GM12878 (cell line): Measurements from ENCODE around the gene PTPRN2. TPM values are rescaled to one million over a fixed set of nuclear protein-coding genes. Genes with fewer than 3 reads are reported as not detected.

Experiments used
- ATAC-seq: fragments of 200-7000 bp; cut with Tn5 transposase; 3 replicates; pipeline ENCODE4 v1.9.1; 2020; ENCODE audit warnings: mild to moderate bottlenecking, moderate library complexity
- BruUV-seq: library from RNA; stranded (reverse); fragments of 400-500 nt; replicated peaks from 2 replicates; lab custom pipeline; 2021; lab: Mats Ljungman, UMichigan
- CTCF ChIA-PET: fragments of 300-600 bp; sonication (Branson Sonifier 250); formaldehyde crosslinking; extraction: SDS; loops from one replicate; lab custom pipeline; 2021; ENCODE audit warnings: inconsistent platforms; lab: Yijun Ruan, JAX
- POLR2A ChIA-PET: fragments of 350-600 bp; formaldehyde crosslinking; extraction: SDS; loops from one replicate; lab custom pipeline; 2021; ENCODE audit warnings: inconsistent platforms; lab: Charles Lee
- RAD21 ChIA-PET: fragments of 300-600 bp; sonication (Branson Sonifier 250); formaldehyde crosslinking; loops from one replicate; lab custom pipeline; 2023; ENCODE audit warnings: antibody characterized with exemption; ENCODE audit not compliant: unreplicated experiment; lab: Charles Lee
- SMC1A ChIA-PET: fragments of 300-600 bp; sonication (Branson Sonifier 250); formaldehyde crosslinking; loops from one replicate; lab custom pipeline; 2023; ENCODE audit not compliant: unreplicated experiment, uncharacterized antibody; lab: Charles Lee
- DNase-seq: peaks from one replicate; pipeline ENCODE4 v3.0.0-alpha.2; 2011; ENCODE audit warnings: low read depth, low spot score
- FAIRE-seq: peaks from 3 replicates; lab custom pipeline; 2011; peaks lifted over from hg19 to GRCh38; lab: Jason Lieb, UNC
- H2AFZ ChIP-seq: 2 replicates; pipeline ENCODE4 v1.6.0; 2011; ENCODE audit warnings: low read depth, low read length, control low read depth; ENCODE audit not compliant: control insufficient read depth
- H3K27ac ChIP-seq: 2 replicates; pipeline ENCODE4 v1.5.1; 2011; ENCODE audit warnings: control low read depth; ENCODE audit not compliant: control insufficient read depth, insufficient read depth
- H3K27me3 ChIP-seq, 2 experiments: replicated peaks in 1 of 2; 2 replicates each; pipeline versions ENCODE4 v1.6.0 to v1.6.1; 2011; ENCODE audit warnings: low read length in 1 of 2; ENCODE audit not compliant: control insufficient read depth in 2 of 2, insufficient read depth in 2 of 2
- H3K36me3 ChIP-seq, 2 experiments: 2 replicates each; pipeline ENCODE4 v1.5.1; 2011; ENCODE audit warnings: low read length in 1 of 2; ENCODE audit not compliant: control insufficient read depth in 2 of 2, insufficient read depth in 2 of 2
- H3K4me1 ChIP-seq: 2 replicates; pipeline ENCODE4 v1.6.1; 2011; ENCODE audit warnings: mild to moderate bottlenecking, low read length, moderate library complexity, mixed read lengths; ENCODE audit not compliant: control insufficient read depth, insufficient read depth
- H3K4me2 ChIP-seq: 2 replicates; pipeline ENCODE4 v1.6.0; 2011; ENCODE audit warnings: control low read depth; ENCODE audit not compliant: control insufficient read depth, insufficient read depth
- H3K4me3 ChIP-seq: fragments of 200-600 bp; sonication (generic); 2 replicates; pipeline ENCODE4 v1.5.1; 2016
- H3K79me2 ChIP-seq: 2 replicates; pipeline ENCODE4 v1.6.0; 2011; ENCODE audit warnings: low read length; ENCODE audit not compliant: control insufficient read depth, insufficient read depth
- H3K9ac ChIP-seq: 2 replicates; pipeline ENCODE4 v1.8.0; 2011; ENCODE audit warnings: low read length, control low read depth, mixed read lengths; ENCODE audit not compliant: control insufficient read depth, insufficient read depth
- H3K9me3 ChIP-seq: replicated peaks from 3 replicates; pipeline ENCODE4 v1.5.1; 2011; ENCODE audit warnings: mild to moderate bottlenecking, low read length; ENCODE audit not compliant: control insufficient read depth, insufficient read depth
- H4K20me1 ChIP-seq: 2 replicates; pipeline ENCODE4 v1.6.0; 2011; ENCODE audit not compliant: control insufficient read depth, insufficient read depth
- CBFB ChIP-seq: IDR thresholded peaks from 2 replicates; pipeline ENCODE4 v1.6.1; 2016; ENCODE audit warnings: antibody characterized with exemption, low read depth
- CBX5 ChIP-seq: sonication (generic); IDR thresholded peaks from 2 replicates; pipeline ENCODE4 v1.6.1; 2016; ENCODE audit warnings: low read depth, moderate library complexity, mild to moderate bottlenecking, inconsistent platforms
- CEBPB ChIP-seq, 2 experiments: fragments of 150-350 bp in 1 of 2; IDR thresholded peaks; 2 replicates each; pipeline ENCODE4 v1.6.1; 2012 to 2014; ENCODE audit warnings: low read depth in 2 of 2, low read length in 2 of 2, borderline replicate concordance in 1 of 2, inconsistent platforms in 1 of 2
- HDAC2 ChIP-seq: fragments of 200-600 bp; sonication (generic); IDR thresholded peaks from 2 replicates; pipeline ENCODE4 v1.6.1; 2017
- HDGF ChIP-seq: fragments of 450-650 bp; IDR thresholded peaks from 2 replicates; pipeline ENCODE4 v1.6.1; 2016; ENCODE audit warnings: antibody characterized with exemption
- MEF2B ChIP-seq: fragments of 450-650 bp; IDR thresholded peaks from 2 replicates; pipeline ENCODE4 v1.6.1; 2018; ENCODE audit warnings: mild to moderate bottlenecking, moderate library complexity; ENCODE audit not compliant: partially characterized antibody, poor library complexity, severe bottlenecking
- NBN ChIP-seq: fragments of 450-650 bp; IDR thresholded peaks from 2 replicates; pipeline ENCODE4 v1.6.1; 2016
- NRF1 ChIP-seq: conservative IDR thresholded peaks from 2 replicates; pipeline ENCODE4 v1.6.1; 2011; ENCODE audit warnings: mild to moderate bottlenecking, low read depth, low read length, improper control_type of control experiment
- SMAD1 ChIP-seq: fragments of 450-650 bp; IDR thresholded peaks from 2 replicates; pipeline ENCODE4 v1.6.1; 2018; ENCODE audit warnings: mild to moderate bottlenecking, low read depth; ENCODE audit not compliant: partially characterized antibody
- SRF ChIP-seq, 2 experiments: IDR thresholded peaks; 2 replicates each; pipeline ENCODE4 v1.6.1; 2011; ENCODE audit warnings: low read depth in 2 of 2, low read length in 2 of 2, mild to moderate bottlenecking in 1 of 2, moderate library complexity in 1 of 2
- SUPT20H ChIP-seq: IDR thresholded peaks from 2 replicates; pipeline ENCODE4 v1.6.1; 2011; ENCODE audit warnings: low read depth, mild to moderate bottlenecking, low read length, moderate library complexity, borderline replicate concordance; ENCODE audit not compliant: control insufficient read depth
- YBX1 ChIP-seq: fragments of 450-650 bp; IDR thresholded peaks from 2 replicates; pipeline ENCODE4 v1.6.1; 2016; ENCODE audit warnings: antibody characterized with exemption
- ZNF217 ChIP-seq: fragments of 450-650 bp; IDR thresholded peaks from 2 replicates; pipeline ENCODE4 v1.6.1; 2017; ENCODE audit warnings: antibody characterized with exemption, mild to moderate bottlenecking
- WGBS: methylation state at CpG from one replicate; pipeline ENCODE4 v1.1.6; 2016; ENCODE audit warnings: low lambda C conversion rate; ENCODE audit not compliant: insufficient replicate concordance, insufficient coverage; ENCODE audit errors: missing lambda C conversion rate; 5-methylcytosine and 5-hydroxymethylcytosine counted together
- in situ Hi-C: fragments of 300-500 bp; cut with MboI; formaldehyde crosslinking; loops from 9 replicates; pipeline ENCODE4 v1.14.3; 2018; ENCODE audit warnings: mixed read lengths
- intact Hi-C: fragments of 100-400 bp; cut with micrococcal nuclease; formaldehyde crosslinking; loops from one replicate; pipeline ENCODE4 v1.14.2; 2022; ENCODE audit not compliant: unreplicated experiment
- polyA plus RNA-seq, 11 experiments: library from polyadenylated mRNA; depleted of rRNA in 4 of 11; unstranded in 6 of 11; stranded (reverse) in 5 of 11; fragments of >200 nt; fragmentation: Nextera tagmentation in 4 of 11; fragmentation: Illumina TruSeq in 1 of 11; extraction: Ambion mirVana in 4 of 11; extraction: Trizol in 1 of 11; gene quantifications; 1 replicate in 1 of 11; 2 replicates in 10 of 11; pipeline versions ENCODE4 v1.2.1 to v1.2.3, GENCODE V29; 2011 to 2016; ENCODE audit warnings: inconsistent platforms in 2 of 11, missing spikeins in 2 of 11, low read depth in 1 of 11
- total RNA-seq, 4 experiments: library from RNA; depleted of rRNA in 3 of 4; stranded (reverse); fragments of >200 nt in 3 of 4; fragmentation: Illumina TruSeq in 1 of 4; extraction: Trizol in 1 of 4; gene quantifications; 2 replicates each; pipeline versions ENCODE4 v1.2.1 to v1.2.3, GENCODE V29; 2013 to 2021
- TF ChIP-seq, protein P1 (sequence below): fragments of 450-650 bp; IDR thresholded peaks from 2 replicates; pipeline ENCODE4 v1.6.1; 2017; ENCODE audit warnings: antibody characterized with exemption, mild to moderate bottlenecking, moderate library complexity
- TF ChIP-seq, protein P2 (sequence below): fragments of 450-650 bp; formaldehyde crosslinking; IDR thresholded peaks from 2 replicates; pipeline ENCODE4 v1.4.0; 2020; ENCODE audit warnings: mild to moderate bottlenecking, moderate library complexity
- TF ChIP-seq, protein P3 (sequence below): IDR thresholded peaks from 2 replicates; pipeline ENCODE4 v1.6.1; 2012; ENCODE audit warnings: low read depth, low read length, improper control_type of control experiment
- TF ChIP-seq, protein P4 (sequence below): IDR thresholded peaks from 2 replicates; pipeline ENCODE4 v1.6.1; 2011; ENCODE audit warnings: low read depth, low read length, improper control_type of control experiment, borderline replicate concordance

Gene PTPRN2
- total and polyA plus RNA-seq, 10 of the 15 experiments (the other 5 are each of a cell fraction or from before 2014, with no cell fraction given): 5.4 TPM; not detected in 9

DNA sequence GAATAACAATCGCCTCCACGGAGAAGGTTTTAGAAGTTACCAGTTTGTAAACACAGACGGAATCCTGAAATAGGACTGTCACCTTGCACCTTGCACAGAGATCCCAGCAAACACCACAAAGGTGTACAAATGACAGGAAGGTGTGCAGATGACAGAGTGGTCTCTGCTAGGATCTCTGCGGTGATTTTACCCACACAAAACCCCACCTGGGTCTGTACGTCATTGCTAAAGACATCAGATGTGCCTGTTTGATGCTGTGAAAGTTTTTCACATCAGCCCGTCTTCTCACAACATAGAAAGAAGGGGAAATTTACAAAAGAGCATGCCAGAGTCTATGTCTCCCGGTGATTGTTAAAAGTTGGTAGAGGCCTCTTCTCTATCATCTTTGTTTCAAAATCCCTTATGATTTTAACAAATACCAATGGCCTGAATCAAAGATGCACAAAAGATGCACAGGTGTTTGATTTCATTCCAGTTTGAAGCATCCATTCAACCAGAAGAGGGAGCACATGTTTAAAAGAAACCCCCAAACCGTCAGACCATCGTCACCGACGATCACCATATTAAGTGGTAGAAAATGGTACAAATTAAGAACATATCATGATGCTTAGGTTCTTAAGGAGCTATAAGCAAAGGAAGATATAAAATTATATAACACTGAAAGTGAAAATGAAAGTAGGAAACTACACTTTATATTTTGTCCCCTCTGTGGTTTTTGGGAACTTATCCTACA lies 576.5 kb downstream of the PTPRN2 start:
- 36% methylated on average over 11 of the region's 11 CpGs for WGBS
- BruUV-seq: no TSS peak
- intact Hi-C loops: no loop called here
- Histone ChIP-seq H3K9me3 (peaks cover 1% of the 10 kb centered on the region; the same call in 1 of the 3 replicates), H3K27ac (no peak overlapping the region), H3K4me3 (no peak overlapping the region)
- no peak for TF ChIP-seq CEBPB (IDR thresholded peaks at IDR 0.05; ENCODE audit: borderline replicate concordance in 1 of 2, low read depth in 2 of 2, low read length in 2 of 2)
- TF ChIP-seq, protein P1, sequence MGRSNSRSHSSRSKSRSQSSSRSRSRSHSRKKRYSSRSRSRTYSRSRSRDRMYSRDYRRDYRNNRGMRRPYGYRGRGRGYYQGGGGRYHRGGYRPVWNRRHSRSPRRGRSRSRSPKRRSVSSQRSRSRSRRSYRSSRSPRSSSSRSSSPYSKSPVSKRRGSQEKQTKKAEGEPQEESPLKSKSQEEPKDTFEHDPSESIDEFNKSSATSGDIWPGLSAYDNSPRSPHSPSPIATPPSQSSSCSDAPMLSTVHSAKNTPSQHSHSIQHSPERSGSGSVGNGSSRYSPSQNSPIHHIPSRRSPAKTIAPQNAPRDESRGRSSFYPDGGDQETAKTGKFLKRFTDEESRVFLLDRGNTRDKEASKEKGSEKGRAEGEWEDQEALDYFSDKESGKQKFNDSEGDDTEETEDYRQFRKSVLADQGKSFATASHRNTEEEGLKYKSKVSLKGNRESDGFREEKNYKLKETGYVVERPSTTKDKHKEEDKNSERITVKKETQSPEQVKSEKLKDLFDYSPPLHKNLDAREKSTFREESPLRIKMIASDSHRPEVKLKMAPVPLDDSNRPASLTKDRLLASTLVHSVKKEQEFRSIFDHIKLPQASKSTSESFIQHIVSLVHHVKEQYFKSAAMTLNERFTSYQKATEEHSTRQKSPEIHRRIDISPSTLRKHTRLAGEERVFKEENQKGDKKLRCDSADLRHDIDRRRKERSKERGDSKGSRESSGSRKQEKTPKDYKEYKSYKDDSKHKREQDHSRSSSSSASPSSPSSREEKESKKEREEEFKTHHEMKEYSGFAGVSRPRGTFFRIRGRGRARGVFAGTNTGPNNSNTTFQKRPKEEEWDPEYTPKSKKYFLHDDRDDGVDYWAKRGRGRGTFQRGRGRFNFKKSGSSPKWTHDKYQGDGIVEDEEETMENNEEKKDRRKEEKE: no peak
- TF ChIP-seq, protein P2, sequence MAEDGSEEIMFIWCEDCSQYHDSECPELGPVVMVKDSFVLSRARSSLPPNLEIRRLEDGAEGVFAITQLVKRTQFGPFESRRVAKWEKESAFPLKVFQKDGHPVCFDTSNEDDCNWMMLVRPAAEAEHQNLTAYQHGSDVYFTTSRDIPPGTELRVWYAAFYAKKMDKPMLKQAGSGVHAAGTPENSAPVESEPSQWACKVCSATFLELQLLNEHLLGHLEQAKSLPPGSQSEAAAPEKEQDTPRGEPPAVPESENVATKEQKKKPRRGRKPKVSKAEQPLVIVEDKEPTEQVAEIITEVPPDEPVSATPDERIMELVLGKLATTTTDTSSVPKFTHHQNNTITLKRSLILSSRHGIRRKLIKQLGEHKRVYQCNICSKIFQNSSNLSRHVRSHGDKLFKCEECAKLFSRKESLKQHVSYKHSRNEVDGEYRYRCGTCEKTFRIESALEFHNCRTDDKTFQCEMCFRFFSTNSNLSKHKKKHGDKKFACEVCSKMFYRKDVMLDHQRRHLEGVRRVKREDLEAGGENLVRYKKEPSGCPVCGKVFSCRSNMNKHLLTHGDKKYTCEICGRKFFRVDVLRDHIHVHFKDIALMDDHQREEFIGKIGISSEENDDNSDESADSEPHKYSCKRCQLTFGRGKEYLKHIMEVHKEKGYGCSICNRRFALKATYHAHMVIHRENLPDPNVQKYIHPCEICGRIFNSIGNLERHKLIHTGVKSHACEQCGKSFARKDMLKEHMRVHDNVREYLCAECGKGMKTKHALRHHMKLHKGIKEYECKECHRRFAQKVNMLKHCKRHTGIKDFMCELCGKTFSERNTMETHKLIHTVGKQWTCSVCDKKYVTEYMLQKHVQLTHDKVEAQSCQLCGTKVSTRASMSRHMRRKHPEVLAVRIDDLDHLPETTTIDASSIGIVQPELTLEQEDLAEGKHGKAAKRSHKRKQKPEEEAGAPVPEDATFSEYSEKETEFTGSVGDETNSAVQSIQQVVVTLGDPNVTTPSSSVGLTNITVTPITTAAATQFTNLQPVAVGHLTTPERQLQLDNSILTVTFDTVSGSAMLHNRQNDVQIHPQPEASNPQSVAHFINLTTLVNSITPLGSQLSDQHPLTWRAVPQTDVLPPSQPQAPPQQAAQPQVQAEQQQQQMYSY (CRISPR knock-in tag): no peak
- no peak for TF ChIP-seq CBX5
- TF ChIP-seq SMAD1: no peak
- TF ChIP-seq NBN: no peak
- TF ChIP-seq HDAC2: no peak
- no peak for TF ChIP-seq SRF (IDR thresholded peaks at IDR 0.05; ENCODE audit: low read depth in 2 of 2, low read length in 2 of 2)
- no peak for TF ChIP-seq HDGF
- TF ChIP-seq ZNF217: no peak
- TF ChIP-seq, protein P3, sequence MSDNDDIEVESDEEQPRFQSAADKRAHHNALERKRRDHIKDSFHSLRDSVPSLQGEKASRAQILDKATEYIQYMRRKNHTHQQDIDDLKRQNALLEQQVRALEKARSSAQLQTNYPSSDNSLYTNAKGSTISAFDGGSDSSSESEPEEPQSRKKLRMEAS: no peak
- TF ChIP-seq NRF1: no peak
- no peak for TF ChIP-seq CBFB
- no peak for TF ChIP-seq YBX1
- no peak for TF ChIP-seq MEF2B
- TF ChIP-seq SUPT20H: no peak
- TF ChIP-seq, protein P4, sequence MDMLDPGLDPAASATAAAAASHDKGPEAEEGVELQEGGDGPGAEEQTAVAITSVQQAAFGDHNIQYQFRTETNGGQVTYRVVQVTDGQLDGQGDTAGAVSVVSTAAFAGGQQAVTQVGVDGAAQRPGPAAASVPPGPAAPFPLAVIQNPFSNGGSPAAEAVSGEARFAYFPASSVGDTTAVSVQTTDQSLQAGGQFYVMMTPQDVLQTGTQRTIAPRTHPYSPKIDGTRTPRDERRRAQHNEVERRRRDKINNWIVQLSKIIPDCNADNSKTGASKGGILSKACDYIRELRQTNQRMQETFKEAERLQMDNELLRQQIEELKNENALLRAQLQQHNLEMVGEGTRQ: no peak
- TF ChIP-seq, all 136 proteins: peak for 0
- Histone ChIP-seq H3K36me3 (no peaks in the 10 kb centered on the region), H3K27me3 (no peaks in the 10 kb centered on the region), H3K79me2 (no peaks in the 10 kb centered on the region), H3K4me1 (no peaks in the 10 kb centered on the region), H2AFZ (no peak overlapping the region), H3K9ac (no peak overlapping the region), H3K4me2 (no peak overlapping the region), H4K20me1 (no peaks in the 10 kb centered on the region)
- CTCF ChIA-PET: no interaction called here
- in situ Hi-C loops: no loop called here
- FAIRE-seq: no peak
- SMC1A ChIA-PET: no interaction called here
- no peak for DNase-seq
- POLR2A ChIA-PET: no interaction called here
- RAD21 ChIA-PET: no interaction called here
- no peak for ATAC-seq
